ENCODE results near the gene P2RX2. TPM values are rescaled to one million over a fixed set of nuclear protein-coding genes. Genes with fewer than 3 reads are reported as not detected.

Gene P2RX2
- polyA plus RNA-seq, 10 donors, result 0.07 to 0.24 TPM; not detected in 8

- no peak for DNase-seq
These were observed 42.4 kb downstream of the P2RX2 start for GRCh38 chr12:132660996-132661395.

- no peak for DNase-seq
These were observed 43.4 kb downstream of the P2RX2 start for GRCh38 chr12:132661972-132662371.

GRCh38 chr12:132662901-132663755 is 44.6 kb downstream of the P2RX2 start:
- no peak for DNase-seq

- no peak for DNase-seq
These were observed 45.9 kb downstream of the P2RX2 start for GRCh38 chr12:132664206-132665148.

GRCh38 chr12:132665149-132665491 is 46.5 kb downstream of the P2RX2 start:
- DNase-seq, result no peak

- DNase-seq, result no peak
These were observed 47.2 kb downstream of the P2RX2 start for GRCh38 chr12:132665794-132666193.

GRCh38 chr12:132668191-132669088 is 49.9 kb downstream of the P2RX2 start:
- no peak for DNase-seq

- no peak for DNase-seq
These were observed 50.7 kb downstream of the P2RX2 start for GRCh38 chr12:132669166-132669879.

Other genes with a start within 250 kb of the P2RX2 start
- gene FBRSL1, start 128.6 kb upstream of the P2RX2 start, polyA plus RNA-seq (ENCODE audit: insufficient read length in 10 of 10), result 10 to 100 TPM; 28.2 to 49.8 (median 41.7) TPM
- gene LRCOL1, start 8.2 kb upstream of the P2RX2 start, polyA plus RNA-seq (ENCODE audit: insufficient read length in 10 of 10), result under 1 TPM in 6 of 10 donors, not detected in 4; 0.14 to 0.60 (median 0.20) TPM
- 10 to 100 TPM; 21.1 to 45.3 (median 29.5) TPM for gene POLE, start 68.6 kb downstream of the P2RX2 start, polyA plus RNA-seq (ENCODE audit: insufficient read length in 10 of 10)
- gene PXMP2, start 68.8 kb downstream of the P2RX2 start, polyA plus RNA-seq (ENCODE audit: insufficient read length in 10 of 10), result 10 to 100 TPM; 15.7 to 27.4 (median 19.6) TPM
- 10 to 100 TPM; 16.4 to 21.8 (median 18.0) TPM for gene PGAM5, start 92.1 kb downstream of the P2RX2 start, polyA plus RNA-seq (ENCODE audit: insufficient read length in 10 of 10)
- 10 to 100 TPM; 31.9 to 58.8 (median 42.7) TPM for gene ANKLE2, start 143.1 kb downstream of the P2RX2 start, polyA plus RNA-seq (ENCODE audit: insufficient read length in 10 of 10)
- gene GOLGA3, start 210.1 kb downstream of the P2RX2 start, polyA plus RNA-seq (ENCODE audit: insufficient read length in 10 of 10), result 10 to 100 TPM; 33.7 to 46.8 (median 43.1) TPM

Measured in muscle of back (tissue), 11 donors.